HUDEP-2 (cell line): ENCODE data around the gene PPIB.

Source experiments
- DNase-seq, 76 experiments: peaks; one replicate each; lab custom pipeline; 2025; ENCODE audit not compliant: unreplicated experiment in 76 of 76; lab: John Stamatoyannopoulos, UW

Gene PPIB

GRCh38 chr15:64162869-64163658 lies at the start of gene PPIB:
TSS of gene PPIB (minus strand) at chr15:64163022. CDS start at chr15:64162986, 36 bp downstream.
- DNase-seq: peak in 75 of 76 experiments; percentile 60 to 98 (median 95)

GRCh38 chr15:64211696-64212095 lies 48.9 kb upstream of the PPIB start:
- DNase-seq: no peak

- no peak for DNase-seq
Observed at GRCh38 chr15:64210371-64210770, 47.5 kb upstream of the PPIB start.

GRCh38 chr15:64209680-64210334 lies 47.0 kb upstream of the PPIB start:
- DNase-seq: peak in 17 of 76 experiments; percentile 2 to 39 (median 23)

GRCh38 chr15:64205202-64205601 lies 42.4 kb upstream of the PPIB start:
- peak in 9 of 76 experiments; percentile 4 to 38 (median 24) for DNase-seq

- no peak for DNase-seq
Observed at GRCh38 chr15:64197425-64197824, 34.6 kb upstream of the PPIB start.

- DNase-seq: no peak
Observed at GRCh38 chr15:64193971-64194370, 31.1 kb upstream of the PPIB start.

- no peak for DNase-seq
Observed at GRCh38 chr15:64191971-64192830, 29.4 kb upstream of the PPIB start.

GRCh38 chr15:64187396-64188191 lies 24.8 kb upstream of the PPIB start:
- DNase-seq: no peak

- DNase-seq: no peak
Observed at GRCh38 chr15:64185146-64185911, 22.5 kb upstream of the PPIB start.

- no peak for DNase-seq
Observed at GRCh38 chr15:64182859-64183370, 20.1 kb upstream of the PPIB start.

- DNase-seq: no peak
Observed at GRCh38 chr15:64180235-64180824, 17.5 kb upstream of the PPIB start.

- no peak for DNase-seq
Observed at GRCh38 chr15:64166102-64166890, 3.5 kb upstream of the PPIB start.

- DNase-seq: no peak
Observed at GRCh38 chr15:64164436-64164835, 1.6 kb upstream of the PPIB start.

GRCh38 chr15:64163659-64164362 lies 989 bp upstream of the PPIB start:
- peak in 7 of 76 experiments; percentile 5 to 45 (median 24) for DNase-seq

- peak in 4 of 76 experiments; percentile 47 to 62 (median 50) for DNase-seq
Observed at GRCh38 chr15:64162478-64162868, 349 bp downstream of the PPIB start.

GRCh38 chr15:64161688-64162477 lies 939 bp downstream of the PPIB start:
- no peak for DNase-seq
